Sigmoid colon (tissue), 7 donors: ENCODE measurements around the gene PPFIA2. TPM values are rescaled to one million over a fixed set of nuclear protein-coding genes. Genes with fewer than 3 reads are reported as not detected.
"Not testable (repeated sequence)": the region's sequence is repeated elsewhere in the genome, so short reads cannot be mapped to it uniquely, and the experiment has no call there.

Source experiments
- DNase-seq: peaks from one replicate; pipeline ENCODE4 v3.0.0-alpha.2; 2019
- H3K27ac ChIP-seq, 4 donors: fragments of 200-600 bp; sonication (generic); one replicate each; pipeline ENCODE4 v1.5.1; 2016 to 2019; ENCODE audit warnings: mild to moderate bottlenecking in 1 of 4
- H3K27me3 ChIP-seq, 3 donors: fragments of 200-600 bp; sonication (generic); one replicate each; pipeline ENCODE4 v1.5.1; 2019; ENCODE audit warnings: mild to moderate bottlenecking in 1 of 3
- H3K36me3 ChIP-seq, 4 donors: fragments of 200-600 bp; sonication (generic); one replicate each; pipeline ENCODE4 v1.5.1; 2016 to 2019
- H3K4me1 ChIP-seq, 4 donors: fragments of 200-600 bp; sonication (generic); one replicate each; pipeline ENCODE4 v1.5.1; 2017 to 2019
- H3K4me3 ChIP-seq, 4 donors: fragments of 200-600 bp; sonication (generic); one replicate each; pipeline ENCODE4 v1.5.1; 2017 to 2019; ENCODE audit warnings: mild to moderate bottlenecking in 2 of 4, moderate library complexity in 1 of 4
- H3K9me3 ChIP-seq, 4 donors: fragments of 200-600 bp in 3 of 4; sonication (generic) in 3 of 4; one replicate each; pipeline versions ENCODE4 v1.5.1 to v1.6.1; 2013 to 2019
- CTCF ChIP-seq, 4 experiments: fragments of 450-650 bp in 3 of 4; fragments of 200-600 bp in 1 of 4; IDR thresholded peaks; one replicate each; pipeline ENCODE4 v1.5.1; 2016 to 2019; ENCODE audit warnings: antibody characterized with exemption in 4 of 4, mild to moderate bottlenecking in 3 of 4, moderate library complexity in 2 of 4
- EP300 ChIP-seq, 4 donors: sonication (generic); formaldehyde crosslinking; IDR thresholded peaks; one replicate each; pipeline ENCODE4 v1.6.1; 2017; ENCODE audit warnings: antibody characterized with exemption in 4 of 4
- POLR2A ChIP-seq, 2 donors: fragments of 450-650 bp; IDR thresholded peaks; one replicate each; pipeline ENCODE4 v1.6.1; 2016; ENCODE audit warnings: antibody characterized with exemption in 2 of 2, mild to moderate bottlenecking in 2 of 2, moderate library complexity in 2 of 2
- POLR2AphosphoS5 ChIP-seq, 4 donors: sonication (generic); formaldehyde crosslinking; IDR thresholded peaks; one replicate each; pipeline ENCODE4 v1.6.1; 2017; ENCODE audit warnings: antibody characterized with exemption in 4 of 4
- WGBS, 2 donors: extraction: QIAGEN DNeasy Blood & Tissue Kit; methylation state at CpG; one replicate each; pipeline ENCODE4 v1.1.7; 2013; 5-methylcytosine and 5-hydroxymethylcytosine counted together
- intact Hi-C: fragments of 100-400 bp; cut with DNase I; formaldehyde crosslinking; loops from one replicate; pipeline ENCODE4 v1.15.1; 2023
- polyA plus RNA-seq, 3 donors: library from polyadenylated mRNA; stranded (reverse); fragments of 200-250 nt; gene quantifications; one replicate each; pipeline ENCODE4 v1.2.3, GENCODE V29; 2013
- total RNA-seq, 4 donors: library from RNA; depleted of rRNA; stranded (reverse); fragments of >200 nt; gene quantifications; one replicate each; pipeline ENCODE4 v1.1.0, GENCODE V29; 2016
- donor health status: healthy with polysubstance abuse.
- donor health status: Bipolar disorder and iron deficiency.
- donor health status: healthy.

PPFIA2 gene
- total and polyA plus RNA-seq, 7 donors = 0.44 to 4.4 (median 2.5) TPM; not detected in 2

DNA sequence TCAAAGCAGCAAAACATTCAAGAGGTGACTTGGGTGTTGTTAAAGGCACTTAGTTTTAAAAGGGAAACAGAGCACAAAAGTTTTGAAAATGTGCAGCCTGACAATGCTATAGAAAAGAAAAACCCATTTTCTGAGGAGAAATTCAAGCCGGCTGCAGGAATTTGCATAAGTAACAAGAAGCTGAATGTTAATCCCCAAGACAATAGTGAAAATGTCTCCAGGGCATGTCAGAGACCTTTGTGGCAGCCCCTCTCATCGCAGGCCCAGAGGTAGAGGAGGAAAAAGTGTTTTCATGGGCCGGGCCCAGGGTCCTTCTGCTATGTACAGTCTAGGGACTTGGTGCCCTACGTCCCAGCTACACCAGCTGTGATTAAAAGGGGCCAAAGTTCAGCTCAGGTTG lies 167.9 kb downstream of the PPFIA2 start:
- TF ChIP-seq POLR2AphosphoS5 (IDR thresholded peaks at IDR 0.05) (no peak), CTCF (IDR thresholded peaks at IDR 0.05) (no peak), EP300 (IDR thresholded peaks at IDR 0.05) (no peak), POLR2A (IDR thresholded peaks at IDR 0.05) (no peak)
- no peak overlapping the region for H3K27ac ChIP-seq
- no peak for DNase-seq

DNA sequence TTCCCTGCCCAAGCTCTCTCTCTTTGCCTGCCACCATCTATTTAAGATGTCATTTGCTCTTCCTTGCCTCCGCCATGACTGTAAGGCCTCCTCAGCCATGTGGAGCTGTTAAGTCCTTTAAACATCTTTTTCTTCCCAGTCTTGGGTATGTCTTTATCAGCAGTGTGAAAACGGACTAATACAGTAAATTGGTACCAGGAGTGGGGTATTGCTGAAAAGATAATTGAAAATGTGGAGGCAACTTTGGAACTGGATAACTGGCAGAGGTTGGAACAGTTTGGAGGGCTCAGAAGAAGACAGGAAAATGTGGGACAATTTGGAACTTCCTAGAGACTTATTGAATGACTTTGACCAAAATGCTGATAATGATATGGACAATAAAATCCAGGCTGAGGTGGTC lies 168.4 kb downstream of the PPFIA2 start:
- H3K4me3 ChIP-seq, H3K36me3 ChIP-seq, H3K27ac ChIP-seq, H3K27me3 ChIP-seq, intact Hi-C loops, H3K9me3 ChIP-seq, H3K4me1 ChIP-seq, DNase-seq: not testable (repeated sequence)
- 89% methylated on average over 2 of the region's 2 CpGs for WGBS, 2 donors

More for the DNA sequence above, 167.9 kb downstream of the PPFIA2 start:
- Histone ChIP-seq H3K36me3 (no peaks in the 10 kb centered on the region), H3K4me3 (no peak overlapping the region), H3K4me1 (no peaks in the 10 kb centered on the region), H3K9me3 (no peaks in the 10 kb centered on the region), H3K27me3 (no peaks in the 10 kb centered on the region)
- intact Hi-C loops = no loop called here
- 76 to 82% methylated on average over 4 of the region's 4 CpGs for WGBS, 2 donors

DNA sequence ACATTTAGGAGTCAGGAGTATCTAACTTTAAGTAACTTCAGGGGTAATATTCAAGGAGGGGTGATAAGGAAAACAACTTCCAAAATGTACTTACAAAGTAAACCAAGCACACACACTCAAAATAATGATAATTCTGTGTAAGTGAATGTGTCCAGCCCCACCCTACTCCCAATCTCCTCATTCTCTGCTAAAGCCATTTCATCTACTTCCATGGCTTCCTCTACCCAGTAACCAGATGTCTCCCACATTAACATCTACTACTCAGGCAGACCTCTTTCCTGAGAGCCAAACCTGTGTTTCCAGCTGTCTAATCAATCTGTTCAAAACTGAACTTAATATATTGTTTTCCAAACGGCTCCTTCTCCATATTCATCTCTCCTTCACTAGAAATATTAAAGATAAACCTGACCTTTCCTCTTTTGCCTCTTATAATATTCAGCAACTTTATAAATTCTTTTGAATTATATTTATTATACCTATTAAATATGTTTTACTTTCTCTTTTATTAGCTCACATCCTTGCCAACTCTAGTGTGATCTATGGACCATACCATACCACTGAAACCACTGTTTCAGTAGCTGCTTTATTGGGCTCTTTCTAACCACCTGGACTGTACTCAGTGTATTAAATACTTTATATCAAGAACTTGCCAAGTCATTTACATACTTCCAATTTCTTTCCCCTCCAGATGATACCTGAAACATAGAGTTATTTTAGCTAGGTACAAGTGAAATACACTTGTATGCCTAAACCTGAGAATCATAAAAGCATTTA lies 170.7 kb downstream of the PPFIA2 start:
- no peak for DNase-seq
- Histone ChIP-seq H3K4me3 (no peak overlapping the region), H3K27ac (no peak overlapping the region), H3K36me3 (no peaks in the 10 kb centered on the region), H3K27me3 (no peaks in the 10 kb centered on the region), H3K4me1 (no peaks in the 10 kb centered on the region), H3K9me3 (no peaks in the 10 kb centered on the region)
- intact Hi-C loops = no loop called here
- TF ChIP-seq POLR2AphosphoS5 (IDR thresholded peaks at IDR 0.05) (no peak), POLR2A (IDR thresholded peaks at IDR 0.05) (no peak), EP300 (IDR thresholded peaks at IDR 0.05) (no peak), CTCF (IDR thresholded peaks at IDR 0.05) (no peak)
- WGBS, 2 donors = 63 to 64% methylated on average over 1 of the region's 1 CpG

DNA sequence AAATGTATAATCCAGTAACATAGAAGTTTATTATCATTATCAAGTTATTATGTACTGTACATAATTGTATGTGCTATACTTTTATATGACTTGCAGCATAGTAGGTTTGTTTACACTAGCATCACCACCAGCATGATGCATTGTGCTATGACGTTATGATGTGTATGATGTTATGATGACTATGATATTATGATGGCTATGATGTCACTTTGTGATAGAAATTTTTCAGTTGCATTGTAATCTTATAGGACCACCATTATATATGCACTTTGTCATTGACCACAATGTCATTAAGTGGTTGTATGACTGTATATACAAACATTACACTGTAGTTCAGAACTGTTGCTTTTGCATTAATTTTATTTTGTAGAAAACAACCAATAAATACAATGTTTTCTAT lies 173.4 kb downstream of the PPFIA2 start:
- WGBS, 2 donors = 11 to 62% methylated on average over 1 of the region's 1 CpG
- Histone ChIP-seq H3K27me3 (no peaks in the 10 kb centered on the region), H3K36me3 (no peaks in the 10 kb centered on the region), H3K27ac (no peak overlapping the region), H3K4me3 (no peak overlapping the region), H3K9me3 (no peaks in the 10 kb centered on the region), H3K4me1 (no peaks in the 10 kb centered on the region)
- TF ChIP-seq CTCF (IDR thresholded peaks at IDR 0.05) (no peak), POLR2A (IDR thresholded peaks at IDR 0.05) (no peak), POLR2AphosphoS5 (IDR thresholded peaks at IDR 0.05) (no peak), EP300 (IDR thresholded peaks at IDR 0.05) (no peak)
- intact Hi-C loops = no loop called here
- DNase-seq = no peak

DNA sequence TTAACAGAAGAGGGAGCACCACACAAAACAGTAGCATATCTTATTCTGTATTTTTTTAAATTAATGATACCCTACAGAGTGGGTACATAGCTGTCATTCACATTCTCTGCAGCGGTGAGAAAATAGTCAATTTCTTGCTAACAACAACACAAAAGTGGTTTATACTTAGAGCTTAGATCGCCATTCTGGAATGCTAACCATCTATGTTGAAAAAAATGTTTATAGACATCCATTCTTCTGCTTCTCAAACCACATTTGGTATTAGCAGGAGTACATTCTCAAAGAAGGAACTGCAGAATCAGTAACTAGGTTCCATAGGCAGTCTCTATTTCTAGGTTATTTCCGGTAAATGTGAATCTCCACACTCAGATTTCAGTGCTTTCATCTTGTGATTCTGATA lies 185.9 kb downstream of the PPFIA2 start:
- H3K4me3 ChIP-seq = no peak overlapping the region
- WGBS, 2 donors = 65 to 66% methylated on average over 3 of the region's 3 CpGs
- TF ChIP-seq EP300 (IDR thresholded peaks at IDR 0.05) (no peak), CTCF (IDR thresholded peaks at IDR 0.05) (no peak), POLR2AphosphoS5 (IDR thresholded peaks at IDR 0.05) (no peak), POLR2A (IDR thresholded peaks at IDR 0.05) (no peak)
- H3K4me1 ChIP-seq = peaks cover 0 to 12% (median 3%) of the 10 kb centered on the region in 4 donors
- H3K27ac ChIP-seq = no peak overlapping the region
- intact Hi-C loops = no loop called here
- H3K9me3 ChIP-seq = no peaks in the 10 kb centered on the region
- DNase-seq = no peak
- no peaks in the 10 kb centered on the region for H3K27me3 ChIP-seq
- no peaks in the 10 kb centered on the region for H3K36me3 ChIP-seq
